SHP77 treated with DMSO at 0.1 percent for 48 hours (cell line): ENCODE measurements around the gene FOXC2.

ENCODE experiments used
- DNase-seq: peaks from one replicate; lab custom pipeline; 2025; lab: John Stamatoyannopoulos, UW

FOXC2 gene

GRCh38 chr16:86614699-86615098, 48.1 kb downstream of the FOXC2 start:
- DNase-seq: no peak

GRCh38 chr16:86616906-86617305, 50.3 kb downstream of the FOXC2 start:
- DNase-seq: no peak

- no peak for DNase-seq
Measured at GRCh38 chr16:86618431-86619238, 52.0 kb downstream of the FOXC2 start.
